Left lobe of liver (tissue), 2 donors: ENCODE measurements around the gene PPP6C. TPM values are rescaled to one million over a fixed set of nuclear protein-coding genes. Genes with fewer than 3 reads are reported as not detected.
"Not testable (repeated sequence)": the region's sequence is repeated elsewhere in the genome, so short reads cannot be mapped to it uniquely, and the experiment has no call there.

Source experiments
- ATAC-seq: fragments of 200-7000 bp; cut with Tn5 transposase; one replicate; pipeline ENCODE4 v1.9.1; 2020; ENCODE audit warnings: mild to moderate bottlenecking, moderate library complexity
- DNase-seq: peaks from one replicate; pipeline ENCODE4 v3.0.0-alpha.2; 2020; ENCODE audit warnings: low spot score
- total RNA-seq: library from RNA; stranded (reverse); gene quantifications from one replicate; pipeline ENCODE4 v1.2.1, GENCODE V29; 2021
- donor health status: DM: no; HTN: no; CAD: no; lungs with moderate emphysema.
- donor health status: DM: no; HTN: yes; CAD: no.

Gene PPP6C
- 17.0 TPM for total RNA-seq

GRCh38 chr9:125189361-125190289 is at the start of gene PPP6C:
Gene PPP6C, minus strand, starts transcription at chr9:125189803. Its CDS starts 85 bp downstream, at chr9:125189718.
- ATAC-seq (peak; percentile 99), DNase-seq (peak; percentile 98)

- DNase-seq (no peak), ATAC-seq (no peak)
Observed at GRCh38 chr9:125238915-125239446, 49.4 kb upstream of the PPP6C start.

- DNase-seq: no peak
- no peak for ATAC-seq
Observed at GRCh38 chr9:125238127-125238914, 48.7 kb upstream of the PPP6C start.

- ATAC-seq, DNase-seq: not testable (repeated sequence)
Observed at GRCh38 chr9:125236520-125237159, 47.0 kb upstream of the PPP6C start.

- ATAC-seq (no peak), DNase-seq (no peak)
Observed at GRCh38 chr9:125235804-125236519, 46.4 kb upstream of the PPP6C start.

GRCh38 chr9:125234099-125234498 is 44.5 kb upstream of the PPP6C start:
- ATAC-seq: not testable (repeated sequence)

GRCh38 chr9:125233678-125234077 is 44.1 kb upstream of the PPP6C start:
- ATAC-seq (peak; percentile 39), DNase-seq (no peak)

More at GRCh38 chr9:125234099-125234498, 44.5 kb upstream of the PPP6C start:
- DNase-seq: not testable (repeated sequence)

GRCh38 chr9:125227761-125228160 is 38.2 kb upstream of the PPP6C start:
- ATAC-seq (peak; percentile 84), DNase-seq (peak; percentile 71)

- DNase-seq, ATAC-seq: not testable (repeated sequence)
Observed at GRCh38 chr9:125224858-125225257, 35.3 kb upstream of the PPP6C start.

GRCh38 chr9:125218621-125219020 is 29.0 kb upstream of the PPP6C start:
- DNase-seq: no peak

GRCh38 chr9:125214186-125214585 is 24.6 kb upstream of the PPP6C start:
- no peak for DNase-seq
- peak; percentile 78 for ATAC-seq

More at GRCh38 chr9:125218621-125219020, 29.0 kb upstream of the PPP6C start:
- no peak for ATAC-seq

- DNase-seq: no peak
- no peak for ATAC-seq
Observed at GRCh38 chr9:125204477-125204876, 14.9 kb upstream of the PPP6C start.

- DNase-seq (no peak), ATAC-seq (no peak)
Observed at GRCh38 chr9:125202846-125203618, 13.4 kb upstream of the PPP6C start.

GRCh38 chr9:125200216-125201047 is 10.8 kb upstream of the PPP6C start, which contains the start of gene RABEPK:
Gene RABEPK, plus strand, starts transcription at chr9:125200542. Its CDS starts 2,472 bp downstream, at chr9:125203014.
- DNase-seq (peak; percentile 94), ATAC-seq (peak; percentile 95)

GRCh38 chr9:125195591-125195990 is 6.0 kb upstream of the PPP6C start:
- not testable (repeated sequence) for DNase-seq, ATAC-seq

GRCh38 chr9:125194466-125194865 is 4.9 kb upstream of the PPP6C start:
- not testable (repeated sequence) for ATAC-seq, DNase-seq

GRCh38 chr9:125190361-125190801 is 778 bp upstream of the PPP6C start:
- DNase-seq: no peak
- no peak for ATAC-seq

- ATAC-seq: peak; percentile 21
- no peak for DNase-seq
Observed at GRCh38 chr9:125189011-125189360, 617 bp downstream of the PPP6C start.
